Raji (cell line): Measurements from ENCODE around the gene MYMX.

Source experiments
- POLR2A ChIP-seq: IDR thresholded peaks from 2 replicates; pipeline ENCODE4 v1.6.1; 2011; ENCODE audit warnings: low read depth, low read length, control low read depth; ENCODE audit not compliant: insufficient read depth

MYMX gene

DNA sequence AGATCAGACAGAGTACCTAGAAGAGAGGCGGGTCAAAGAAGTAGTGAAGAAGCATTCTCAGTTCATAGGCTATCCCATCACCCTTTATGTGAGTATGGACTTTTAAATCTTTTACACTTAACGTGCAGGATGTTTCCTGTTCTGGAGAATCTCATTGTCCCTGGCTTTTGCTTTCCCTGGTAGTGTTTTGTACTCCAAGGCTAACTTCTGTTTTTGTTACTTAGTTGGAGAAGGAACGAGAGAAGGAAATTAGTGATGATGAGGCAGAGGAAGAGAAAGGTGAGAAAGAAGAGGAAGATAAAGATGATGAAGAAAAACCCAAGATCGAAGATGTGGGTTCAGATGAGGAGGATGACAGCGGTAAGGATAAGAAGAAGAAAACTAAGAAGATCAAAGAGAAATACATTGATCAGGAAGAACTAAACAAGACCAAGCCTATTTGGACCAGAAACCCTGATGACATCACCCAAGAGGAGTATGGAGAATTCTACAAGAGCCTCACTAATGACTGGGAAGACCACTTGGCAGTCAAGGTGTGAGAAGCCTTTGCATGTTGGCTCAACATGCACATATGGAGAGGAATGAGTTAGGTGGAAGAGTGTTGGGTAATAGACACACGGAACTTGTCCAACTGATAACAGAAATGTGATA, 33.5 kb downstream of the MYMX start:
- no peak for TF ChIP-seq POLR2A

DNA sequence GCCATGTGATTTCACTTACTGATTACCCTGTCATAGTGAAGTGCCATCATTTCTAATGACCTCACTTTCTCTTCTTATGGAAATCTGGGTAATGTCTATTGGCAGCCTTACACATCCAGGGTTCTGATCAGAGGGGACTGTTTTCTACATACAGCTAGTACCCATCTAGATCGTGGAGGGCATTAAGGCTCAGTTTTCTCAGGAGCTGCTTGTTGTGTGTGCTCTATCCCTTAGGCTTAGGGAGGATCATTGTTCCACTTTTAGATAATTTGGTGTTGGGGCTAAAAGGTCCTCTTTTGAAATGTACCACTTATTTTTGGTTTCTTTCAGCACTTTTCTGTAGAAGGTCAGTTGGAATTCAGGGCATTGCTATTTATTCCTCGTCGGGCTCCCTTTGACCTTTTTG, 34.0 kb downstream of the MYMX start:
- TF ChIP-seq POLR2A = no peak

DNA sequence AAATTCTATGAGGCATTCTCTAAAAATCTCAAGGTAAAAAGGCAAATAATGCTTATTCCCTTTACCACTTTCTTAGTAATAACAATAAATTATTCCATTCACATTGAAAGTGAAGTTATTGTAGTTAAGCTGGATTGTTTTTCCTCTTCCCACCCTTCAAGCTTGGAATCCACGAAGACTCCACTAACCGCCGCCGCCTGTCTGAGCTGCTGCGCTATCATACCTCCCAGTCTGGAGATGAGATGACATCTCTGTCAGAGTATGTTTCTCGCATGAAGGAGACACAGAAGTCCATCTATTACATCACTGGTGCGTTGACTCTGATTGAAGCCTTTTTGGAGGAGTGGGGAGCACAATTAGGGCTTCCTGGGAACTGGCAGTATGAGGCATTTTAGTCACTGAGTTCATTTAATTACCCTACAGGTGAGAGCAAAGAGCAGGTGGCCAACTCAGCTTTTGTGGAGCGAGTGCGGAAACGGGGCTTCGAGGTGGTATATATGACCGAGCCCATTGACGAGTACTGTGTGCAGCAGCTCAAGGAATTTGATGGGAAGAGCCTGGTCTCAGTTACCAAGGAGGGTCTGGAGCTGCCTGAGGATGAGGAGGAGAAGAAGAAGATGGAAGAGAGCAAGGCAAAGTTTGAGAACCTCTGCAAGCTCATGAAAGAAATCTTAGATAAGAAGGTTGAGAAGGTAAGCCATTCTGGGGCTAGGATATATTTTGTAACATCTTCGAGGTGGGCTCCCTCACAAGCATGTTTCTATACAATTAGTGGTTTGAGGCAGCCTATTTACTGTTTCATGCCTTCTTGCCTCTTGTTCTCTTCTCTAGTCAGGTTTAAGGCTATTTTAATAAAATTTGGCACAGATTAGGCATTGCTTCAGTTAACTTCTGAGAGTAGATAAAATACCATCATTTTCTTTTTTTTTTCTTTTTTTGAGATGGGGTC, 35.1 kb downstream of the MYMX start:
- no peak for TF ChIP-seq POLR2A

DNA sequence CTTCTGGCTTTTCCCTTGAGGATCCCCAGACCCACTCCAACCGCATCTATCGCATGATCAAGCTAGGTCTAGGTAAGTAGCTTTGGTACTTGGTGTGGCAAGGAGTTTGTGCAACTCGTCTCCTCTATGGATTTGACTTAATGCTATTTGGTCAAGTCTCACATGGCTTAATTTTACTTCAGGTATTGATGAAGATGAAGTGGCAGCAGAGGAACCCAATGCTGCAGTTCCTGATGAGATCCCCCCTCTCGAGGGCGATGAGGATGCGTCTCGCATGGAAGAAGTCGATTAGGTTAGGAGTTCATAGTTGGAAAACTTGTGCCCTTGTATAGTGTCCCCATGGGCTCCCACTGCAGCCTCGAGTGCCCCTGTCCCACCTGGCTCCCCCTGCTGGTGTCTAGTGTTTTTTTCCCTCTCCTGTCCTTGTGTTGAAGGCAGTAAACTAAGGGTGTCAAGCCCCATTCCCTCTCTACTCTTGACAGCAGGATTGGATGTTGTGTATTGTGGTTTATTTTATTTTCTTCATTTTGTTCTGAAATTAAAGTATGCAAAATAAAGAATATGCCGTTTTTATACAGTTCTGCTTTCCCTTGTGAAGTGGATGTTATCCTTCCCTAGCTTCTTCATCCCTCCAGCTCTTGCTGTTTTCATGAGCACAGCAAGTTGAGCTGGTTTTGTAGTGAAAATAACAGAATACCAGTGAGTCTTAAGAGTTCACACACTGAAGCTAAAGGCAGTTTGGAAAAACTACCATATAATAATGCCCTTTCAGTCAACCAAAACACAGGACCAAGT, 36.8 kb downstream of the MYMX start:
- TF ChIP-seq POLR2A = no peak

DNA sequence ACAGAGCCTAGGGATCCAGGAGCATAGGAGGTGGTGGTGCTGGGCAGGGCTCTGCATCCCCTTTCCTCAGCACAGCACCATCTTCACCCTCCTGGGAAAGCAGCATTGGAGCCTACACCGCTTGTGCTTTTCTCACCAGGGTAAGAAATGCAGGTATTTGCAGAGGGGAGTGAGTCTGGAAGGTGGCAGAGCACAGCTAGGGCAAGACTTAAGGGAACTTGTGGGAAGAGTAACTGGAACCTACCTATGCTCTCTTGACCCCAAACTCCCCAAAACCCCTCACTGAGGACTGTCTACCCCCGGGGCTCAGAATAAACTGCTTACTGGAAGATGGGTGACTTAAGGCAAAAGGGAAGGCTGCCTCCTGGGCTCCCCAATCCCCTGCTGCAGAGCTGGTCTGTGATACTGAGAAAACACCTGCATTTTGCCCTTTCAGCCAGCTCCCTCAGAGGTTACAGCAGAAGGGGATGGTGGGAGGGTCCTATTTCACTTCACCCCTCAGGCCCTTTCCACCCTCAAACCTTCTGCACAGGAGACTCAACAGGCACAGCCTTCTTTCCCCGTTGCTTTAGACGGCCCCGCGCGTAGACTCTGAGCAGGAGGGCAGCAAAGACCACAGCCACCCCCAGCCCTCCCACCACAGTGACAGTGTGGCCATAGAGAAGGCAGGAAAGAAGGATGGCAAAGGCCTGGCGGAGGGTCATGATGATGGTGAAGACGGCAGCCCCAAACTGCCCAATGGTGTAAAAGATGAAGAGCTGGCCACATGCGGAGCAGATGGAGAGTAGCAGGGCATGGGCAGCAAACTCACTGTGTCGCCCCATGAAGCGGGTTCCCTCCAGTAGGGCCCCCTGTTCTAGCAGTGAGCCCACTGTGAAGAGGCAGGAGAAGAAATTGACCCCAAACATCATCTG, 37.7 kb downstream of the MYMX start:
- TF ChIP-seq POLR2A = no peak

DNA sequence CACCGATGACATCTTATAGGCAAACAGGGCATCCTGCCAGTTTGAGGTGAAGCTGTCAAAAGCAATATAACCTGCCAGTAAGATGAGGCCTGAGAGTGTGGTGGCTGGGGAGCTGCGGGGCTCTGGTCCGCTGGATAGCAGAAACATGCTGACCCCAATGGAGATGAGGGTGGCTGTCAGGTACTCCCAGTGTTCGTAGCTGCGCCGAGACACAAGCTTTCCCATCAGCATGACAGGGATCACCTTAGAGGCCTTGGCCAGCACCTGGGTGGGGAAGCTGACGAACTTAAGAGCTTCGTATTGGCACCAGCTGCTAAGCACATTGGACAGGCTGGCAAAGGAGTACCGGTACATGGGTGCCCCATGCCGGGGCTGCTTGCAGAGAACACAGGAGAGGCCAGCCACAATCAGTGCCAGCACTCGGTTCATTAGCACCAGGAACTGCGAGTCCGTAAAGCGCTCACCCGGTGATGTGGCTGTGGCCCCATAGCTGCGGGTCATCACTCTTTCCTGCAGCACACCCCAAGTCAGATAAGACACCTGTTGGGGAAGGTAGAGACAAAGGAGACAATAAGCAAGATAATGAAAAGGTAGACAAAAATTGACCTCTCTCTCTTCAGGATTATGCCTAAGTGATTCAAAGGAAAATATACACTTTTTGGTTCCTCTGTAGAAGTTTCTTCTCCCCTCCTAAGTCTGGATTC, 38.5 kb downstream of the MYMX start:
- TF ChIP-seq POLR2A = peak; percentile 26; the same call in 1 of the 2 replicates

DNA sequence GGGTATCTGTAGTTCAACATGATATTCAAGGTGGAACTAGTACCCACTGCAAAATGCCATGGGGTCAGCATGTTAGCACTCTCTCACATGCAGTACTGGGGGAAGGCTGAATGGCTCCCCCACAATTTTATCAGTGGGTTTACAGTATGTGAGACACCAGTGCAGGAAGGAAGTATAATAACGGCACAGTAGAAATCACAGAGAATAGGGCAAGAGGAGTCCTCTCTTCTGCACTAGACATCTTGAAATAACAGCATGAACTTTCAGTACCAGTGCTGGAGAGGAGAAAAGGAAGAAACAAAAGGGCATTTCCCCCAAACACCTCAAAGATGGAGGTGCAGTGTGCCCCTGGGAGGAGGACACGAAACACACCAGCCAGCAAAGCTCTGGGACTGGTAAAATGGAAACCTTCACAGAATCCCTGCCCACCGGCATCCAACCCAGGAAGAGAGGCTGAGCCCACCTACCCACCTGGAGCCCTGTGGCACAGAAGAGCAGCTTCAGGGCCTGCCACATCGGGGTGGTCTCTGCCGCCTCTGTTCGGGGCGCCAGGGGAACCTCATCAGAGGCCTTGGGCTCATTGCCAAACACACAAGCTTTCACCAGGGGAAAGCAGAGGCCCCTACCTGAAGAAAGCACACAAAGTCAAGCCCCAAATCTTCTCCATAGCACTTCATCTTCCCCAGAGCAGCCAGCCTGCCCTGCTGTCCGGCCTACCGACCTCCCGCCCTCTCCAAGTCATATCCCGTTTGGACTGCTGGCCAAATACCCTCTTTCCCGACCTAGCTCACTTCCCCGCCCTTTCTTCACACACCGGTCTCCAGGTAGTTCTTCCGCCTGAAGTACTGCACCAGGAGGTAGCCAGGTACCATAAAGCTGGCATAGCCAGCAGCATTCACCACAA, 39.4 kb downstream of the MYMX start:
- no peak for TF ChIP-seq POLR2A

DNA sequence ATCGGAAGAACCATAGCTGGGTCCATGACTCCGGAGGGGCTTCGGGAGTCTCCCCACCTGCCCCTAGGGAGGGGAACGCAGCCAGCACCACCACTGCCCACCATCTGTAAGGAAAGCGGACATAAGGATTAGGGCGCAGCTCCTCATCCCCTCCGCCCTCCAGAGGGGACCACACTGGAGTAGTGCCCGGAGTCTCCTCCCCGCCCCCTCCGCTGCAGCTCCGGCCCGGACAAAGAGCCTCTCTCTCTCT, 40.0 kb downstream of the MYMX start:
- no peak for TF ChIP-seq POLR2A

DNA sequence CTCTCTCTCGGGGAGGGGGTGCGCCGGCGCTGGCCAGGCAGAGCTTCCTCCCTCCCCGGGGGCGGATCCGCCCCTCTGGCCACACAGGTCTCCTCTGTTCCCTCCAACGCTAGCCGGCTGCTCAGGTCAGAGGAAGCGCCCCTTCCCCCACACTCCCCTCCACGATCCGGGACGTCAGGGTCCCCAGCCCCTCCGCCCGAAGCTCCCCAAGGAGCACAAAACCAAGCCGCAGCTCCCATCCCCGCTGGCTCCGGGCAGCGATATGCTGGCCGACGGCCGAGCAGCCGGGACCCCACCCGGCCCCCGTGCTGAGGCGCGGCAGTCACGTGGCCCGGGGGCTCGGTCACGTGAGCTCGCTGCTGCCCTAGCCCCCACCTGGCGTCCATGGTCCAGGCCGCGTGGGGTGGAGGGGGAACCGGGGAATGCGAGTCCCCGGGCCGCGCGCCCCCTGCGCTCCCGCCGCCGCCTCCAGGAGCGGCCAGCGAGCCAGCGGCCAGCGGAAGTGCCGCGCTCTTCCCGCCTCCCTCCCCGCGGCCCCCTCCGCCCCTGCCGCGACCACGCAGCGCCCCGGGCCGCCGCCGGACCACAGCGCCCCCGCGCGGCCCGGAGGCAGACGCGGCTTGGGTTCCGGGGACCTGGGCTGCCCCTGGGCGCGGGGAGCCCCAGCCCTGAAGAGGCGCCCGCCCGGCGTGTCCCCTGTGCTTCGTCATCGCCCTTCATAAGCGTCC, 40.5 kb downstream of the MYMX start, which contains the start of gene SLC35B2:
TSS of gene SLC35B2 (minus strand) at position 504 of the 728 bp plus-strand sequence. CDS start at position 386, 118 bp downstream.
- peak; percentile 76 for TF ChIP-seq POLR2A

DNA sequence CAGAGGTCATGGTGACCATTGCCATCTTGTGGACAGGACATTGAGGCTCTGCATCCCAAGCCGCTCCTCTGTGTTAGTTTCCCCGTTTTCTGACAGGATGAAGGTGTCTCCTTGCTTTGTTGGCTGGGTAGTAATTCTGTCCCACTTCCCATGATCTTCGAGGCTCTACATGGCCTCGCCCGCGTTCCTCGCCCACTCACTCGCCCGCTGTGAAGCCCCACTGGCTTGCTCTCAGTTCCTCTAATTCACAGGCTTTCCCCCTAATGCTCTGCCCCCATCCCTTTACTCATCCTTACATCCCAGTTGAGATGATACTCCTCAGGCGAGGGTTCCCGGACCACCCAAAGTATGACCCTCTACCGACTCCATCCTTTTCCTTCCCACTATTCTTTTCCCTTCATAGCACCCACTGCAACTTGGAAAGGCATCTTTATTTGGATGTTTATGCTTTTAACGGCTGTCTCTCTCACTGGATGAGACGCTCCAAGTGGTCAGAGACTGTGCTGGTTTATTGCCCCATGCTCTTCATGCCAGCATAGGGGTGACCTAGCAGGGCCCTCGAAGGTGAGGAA, 41.1 kb downstream of the MYMX start:
- no peak for TF ChIP-seq POLR2A

DNA sequence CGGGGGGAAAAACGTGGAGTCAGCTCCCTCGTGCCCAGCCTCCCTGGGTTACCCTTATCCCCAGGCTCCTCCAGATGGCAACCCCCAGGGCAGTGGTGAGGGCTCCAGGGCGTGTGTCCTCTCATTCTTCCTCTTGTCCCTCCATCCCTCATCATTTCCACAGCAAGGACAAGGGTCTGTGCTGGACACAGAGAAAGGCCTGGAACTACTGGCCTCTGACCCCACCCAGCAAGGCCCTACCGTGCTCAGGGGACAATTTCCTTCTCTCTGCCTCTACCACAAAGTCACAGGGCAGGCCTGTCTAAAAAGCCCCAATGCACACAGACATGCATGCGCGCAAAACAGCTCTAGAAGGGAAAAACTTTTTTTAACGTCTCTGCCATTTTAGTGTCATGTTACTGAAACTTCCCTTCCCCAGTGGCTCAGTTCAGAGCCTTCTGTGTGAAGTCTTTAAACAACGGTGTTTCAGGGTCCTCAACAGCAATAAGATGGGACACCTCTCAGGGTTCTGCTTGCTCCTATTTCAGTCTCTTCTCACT, 41.7 kb downstream of the MYMX start:
- no peak for TF ChIP-seq POLR2A

DNA sequence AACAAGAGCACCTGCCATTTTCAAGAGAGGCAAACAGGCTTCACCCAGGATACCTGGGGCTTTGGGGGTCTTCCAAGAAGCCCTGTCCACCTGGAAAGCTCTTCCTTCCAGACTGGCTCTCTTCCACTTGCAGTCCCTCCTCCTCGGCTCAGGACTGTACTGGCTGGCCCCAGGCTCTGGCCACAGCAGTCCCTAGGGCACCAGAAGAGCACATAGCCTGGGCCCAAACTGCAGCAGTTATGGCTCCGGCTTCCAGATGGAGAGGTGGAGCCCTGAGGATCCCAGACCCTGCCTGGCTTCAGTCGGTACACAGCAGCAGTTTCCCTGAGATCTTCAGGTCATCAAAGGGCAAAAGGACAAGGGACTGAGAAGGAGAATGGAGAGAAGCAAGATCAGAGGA, 42.2 kb downstream of the MYMX start:
- TF ChIP-seq POLR2A = no peak
